Fibroblast of pulmonary artery (primary cell): ENCODE measurements around the gene ZNF652.

Source experiments
- DNase-seq: peaks from one replicate; pipeline ENCODE4 v3.0.0-alpha.2; 2010; ENCODE audit warnings: low read depth
- H3K4me3 ChIP-seq: replicated peaks from 2 replicates; pipeline ENCODE4 v1.5.1; 2011; ENCODE audit warnings: low read depth, mild to moderate bottlenecking, control low read depth, low read length, moderate library complexity
- TF ChIP-seq, protein P1 (sequence below): IDR thresholded peaks from 2 replicates; pipeline ENCODE4 v1.5.1; 2011; ENCODE audit warnings: mild to moderate bottlenecking, control low read depth, low read length, inconsistent platforms; ENCODE audit errors: missing control alignments

Gene ZNF652

GRCh38 chr17:49378311-49378710 lies 16.3 kb upstream of the ZNF652 start:
- no peak for DNase-seq
- H3K4me3 ChIP-seq, result no peak overlapping the region
- TF ChIP-seq, protein P1, sequence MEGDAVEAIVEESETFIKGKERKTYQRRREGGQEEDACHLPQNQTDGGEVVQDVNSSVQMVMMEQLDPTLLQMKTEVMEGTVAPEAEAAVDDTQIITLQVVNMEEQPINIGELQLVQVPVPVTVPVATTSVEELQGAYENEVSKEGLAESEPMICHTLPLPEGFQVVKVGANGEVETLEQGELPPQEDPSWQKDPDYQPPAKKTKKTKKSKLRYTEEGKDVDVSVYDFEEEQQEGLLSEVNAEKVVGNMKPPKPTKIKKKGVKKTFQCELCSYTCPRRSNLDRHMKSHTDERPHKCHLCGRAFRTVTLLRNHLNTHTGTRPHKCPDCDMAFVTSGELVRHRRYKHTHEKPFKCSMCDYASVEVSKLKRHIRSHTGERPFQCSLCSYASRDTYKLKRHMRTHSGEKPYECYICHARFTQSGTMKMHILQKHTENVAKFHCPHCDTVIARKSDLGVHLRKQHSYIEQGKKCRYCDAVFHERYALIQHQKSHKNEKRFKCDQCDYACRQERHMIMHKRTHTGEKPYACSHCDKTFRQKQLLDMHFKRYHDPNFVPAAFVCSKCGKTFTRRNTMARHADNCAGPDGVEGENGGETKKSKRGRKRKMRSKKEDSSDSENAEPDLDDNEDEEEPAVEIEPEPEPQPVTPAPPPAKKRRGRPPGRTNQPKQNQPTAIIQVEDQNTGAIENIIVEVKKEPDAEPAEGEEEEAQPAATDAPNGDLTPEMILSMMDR, result no peak

- TF ChIP-seq, protein P1, result no peak
- DNase-seq, result no peak
- no peak overlapping the region for H3K4me3 ChIP-seq
Measured at GRCh38 chr17:49375544-49375943, 13.5 kb upstream of the ZNF652 start.

- TF ChIP-seq, protein P1, result no peak
- H3K4me3 ChIP-seq, result no peak overlapping the region
- no peak for DNase-seq
Measured at GRCh38 chr17:49373115-49373514, 11.1 kb upstream of the ZNF652 start.

- TF ChIP-seq, protein P1, result no peak
- DNase-seq, result no peak
- H3K4me3 ChIP-seq, result no peak overlapping the region
Measured at GRCh38 chr17:49372425-49372824, 10.4 kb upstream of the ZNF652 start.

DNA sequence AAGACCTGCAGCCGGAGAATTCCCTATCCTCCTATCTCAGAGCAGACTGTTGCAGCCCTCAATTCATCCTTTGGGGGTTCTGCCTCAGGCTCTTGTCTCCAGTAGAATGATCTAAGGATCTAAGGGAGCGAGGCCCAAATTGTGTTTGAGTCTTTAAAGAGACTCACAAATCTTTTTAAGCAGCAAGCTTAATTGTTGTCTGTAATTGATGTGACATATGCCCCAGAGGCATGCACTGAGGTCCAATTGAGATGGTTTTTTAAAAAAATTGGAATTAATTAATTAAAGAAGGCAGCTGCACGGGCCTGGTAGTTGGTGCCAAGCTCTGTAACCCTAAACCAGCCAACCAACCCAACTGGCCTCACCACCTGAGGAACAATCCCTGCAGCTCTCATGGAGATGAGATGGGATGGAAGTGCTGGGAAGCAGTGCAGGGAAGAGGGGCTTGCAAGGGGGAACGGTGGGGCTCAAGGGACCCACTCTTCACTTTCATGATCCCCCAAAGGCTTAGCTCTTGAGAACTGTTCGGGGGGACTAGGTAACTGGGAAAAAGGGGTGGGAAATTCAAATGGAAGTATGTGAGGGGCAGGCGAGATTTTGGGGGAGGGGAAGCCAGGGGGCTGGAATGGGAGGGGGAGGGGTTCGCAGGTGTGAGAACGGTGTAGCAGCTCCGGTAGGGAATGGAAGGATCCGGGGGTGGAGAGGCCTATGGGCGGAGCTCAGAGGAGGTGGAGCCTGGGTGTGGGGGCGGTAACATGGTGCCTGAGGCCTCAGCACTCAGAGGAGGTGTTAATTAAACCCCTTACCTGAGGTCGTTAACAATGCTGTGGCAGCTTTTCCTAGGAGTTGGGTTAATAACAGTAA lies 9.2 kb upstream of the ZNF652 start:
- no peak overlapping the region for H3K4me3 ChIP-seq

GRCh38 chr17:49369760-49370159 lies 7.7 kb upstream of the ZNF652 start:
- no peak for DNase-seq
- TF ChIP-seq, protein P1, result no peak
- no peak overlapping the region for H3K4me3 ChIP-seq

More for the DNA sequence above, 9.2 kb upstream of the ZNF652 start:
- DNase-seq, result no peak
- TF ChIP-seq, protein P1, result no peak

DNA sequence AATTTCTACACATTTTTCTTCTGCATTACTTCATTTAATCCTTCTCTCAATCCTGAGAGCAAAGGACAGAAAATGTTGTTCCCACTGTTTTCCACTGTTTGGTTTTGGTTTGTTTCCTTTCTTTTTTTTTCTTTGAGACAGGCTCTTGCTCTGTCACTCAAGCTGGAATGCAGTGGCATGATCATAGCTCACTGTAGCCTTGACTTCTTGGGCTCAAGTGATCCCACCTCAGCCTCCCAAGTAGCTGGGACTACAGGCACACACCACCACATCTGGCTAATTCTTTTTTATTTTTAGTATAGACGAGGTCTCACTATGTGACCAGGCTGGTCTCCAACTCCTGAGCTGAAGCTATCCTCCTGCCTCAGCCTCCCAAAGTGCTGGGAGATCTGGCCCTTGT lies 7.0 kb upstream of the ZNF652 start:
- H3K4me3 ChIP-seq, result no peak overlapping the region
- TF ChIP-seq, protein P1, result no peak
- no peak for DNase-seq
